Mucosa of descending colon (tissue), 3 donors: ENCODE measurements around the gene ADAM20. TPM values are rescaled to one million over a fixed set of nuclear protein-coding genes. Genes with fewer than 3 reads are reported as not detected.

Experiments
- ATAC-seq: fragments of 200-7000 bp; cut with Tn5 transposase; one replicate; pipeline ENCODE4 v1.9.1; 2020; ENCODE audit warnings: mild to moderate bottlenecking, moderate library complexity
- DNase-seq, 3 donors: peaks; one replicate each; pipeline ENCODE4 v3.0.0-alpha.2; 2020
- H3K36me3 ChIP-seq: fragments of 200-600 bp; one replicate; pipeline ENCODE4 v1.8.0; 2021; ENCODE audit warnings: low read depth, mild to moderate bottlenecking
- H3K4me1 ChIP-seq: fragments of 200-600 bp; one replicate; pipeline ENCODE4 v1.8.0; 2021; ENCODE audit warnings: low read depth, mild to moderate bottlenecking
- H3K4me3 ChIP-seq: fragments of 200-600 bp; one replicate; pipeline ENCODE4 v1.8.0; 2021; ENCODE audit warnings: mild to moderate bottlenecking
- H3K9me3 ChIP-seq: fragments of 200-600 bp; one replicate; pipeline ENCODE4 v1.8.0; 2021; ENCODE audit warnings: mild to moderate bottlenecking
- CTCF ChIP-seq: fragments of 200-600 bp; IDR thresholded peaks from one replicate; pipeline ENCODE4 v1.8.0; 2022; ENCODE audit warnings: antibody characterized with exemption, mild to moderate bottlenecking
- intact Hi-C, 2 donors: fragments of 100-400 bp; cut with DNase I in 1 of 2; cut with micrococcal nuclease in 1 of 2; formaldehyde crosslinking; loops; one replicate each; pipeline versions ENCODE4 v1.11.0 to v1.11.1; 2022; cut with DNase I, micrococcal nuclease
- long read RNA-seq, 2 donors: library from polyadenylated mRNA; unstranded; transcript quantifications; one replicate each; pipeline ENCODE4 v2.0.0, GENCODE V29; 2019 to 2021
- total RNA-seq, 3 donors: library from RNA; stranded (reverse); fragmentation: NEBNext Ultra II Directional in 2 of 3; extraction: Animal tissue kit (Norgen Biotek cat#: 25700) in 2 of 3; gene quantifications; one replicate each; pipeline versions ENCODE4 v1.2.1 to v1.2.4, GENCODE V29; 2021 to 2023
- donor health status: DM: no; HTN: no; CAD: no; lungs with moderate emphysema.
- donor health status: DM: no; HTN: no; CAD: no.
- donor health status: DM: no; HTN: yes; CAD: no.

ADAM20 gene
- total RNA-seq: 1 to 10 TPM in 1 of 3 donors, under 1 TPM in 2; 0.27 to 1.1 (median 0.72) TPM
- long read RNA-seq, donor 1: 0 reads
- long read RNA-seq, donor 2: 0 reads

GRCh38 chr14:70534904-70535303 is at the start of gene ADAM20:
ADAM20 (minus strand) TSS chr14:70535004; CDS start chr14:70524757, 10,247 bp downstream.
- no peaks in the 10 kb centered on the region for H3K36me3 ChIP-seq
- no peak for TF ChIP-seq CTCF
- ATAC-seq (no peak), DNase-seq (no peak)
- peaks cover 6% of the 10 kb centered on the region for H3K9me3 ChIP-seq
- H3K4me3 ChIP-seq: no peak within 1 kb of the TSS
- intact Hi-C loops: no loop called here
- no peaks in the 10 kb centered on the region for H3K4me1 ChIP-seq

GRCh38 chr14:70576891-70577290 is 42.1 kb upstream of the ADAM20 start:
- intact Hi-C loops: no loop called here
- no peak for DNase-seq
- Histone ChIP-seq H3K4me1 (no peaks in the 10 kb centered on the region), H3K36me3 (no peaks in the 10 kb centered on the region), H3K4me3 (no peak overlapping the region), H3K9me3 (no peaks in the 10 kb centered on the region)
- no peak for ATAC-seq
- no peak for TF ChIP-seq CTCF

- intact Hi-C loops: no loop called here
Measured at GRCh38 chr14:70573050-70573449, 38.2 kb upstream of the ADAM20 start.

GRCh38 chr14:70571139-70571538 is 36.3 kb upstream of the ADAM20 start:
- no peak for TF ChIP-seq CTCF
- H3K4me1 ChIP-seq: no peaks in the 10 kb centered on the region
- DNase-seq (no peak), ATAC-seq (no peak)
- H3K36me3 ChIP-seq: no peaks in the 10 kb centered on the region
- H3K9me3 ChIP-seq: peaks cover 3% of the 10 kb centered on the region
- intact Hi-C loops: no loop called here
- H3K4me3 ChIP-seq: no peak overlapping the region

More at GRCh38 chr14:70573050-70573449, 38.2 kb upstream of the ADAM20 start:
- H3K9me3 ChIP-seq: no peaks in the 10 kb centered on the region
- no peak for DNase-seq
- TF ChIP-seq CTCF: no peak
- H3K4me3 ChIP-seq: no peak overlapping the region
- no peak for ATAC-seq
- H3K4me1 ChIP-seq: no peaks in the 10 kb centered on the region
- H3K36me3 ChIP-seq: no peaks in the 10 kb centered on the region

- peak in 1 of 3 donors; percentile 38 for DNase-seq
- Histone ChIP-seq H3K36me3 (no peaks in the 10 kb centered on the region), H3K4me3 (no peak overlapping the region), H3K9me3 (peaks cover 10% of the 10 kb centered on the region), H3K4me1 (no peaks in the 10 kb centered on the region)
- intact Hi-C loops: no loop called here
- peak; percentile 77 for ATAC-seq
- TF ChIP-seq CTCF: no peak
Measured at GRCh38 chr14:70567791-70568190, 33.0 kb upstream of the ADAM20 start.

GRCh38 chr14:70563869-70564268 is 29.1 kb upstream of the ADAM20 start:
- H3K4me3 ChIP-seq: no peak overlapping the region
- DNase-seq (no peak), ATAC-seq (no peak)
- H3K4me1 ChIP-seq: no peaks in the 10 kb centered on the region
- H3K9me3 ChIP-seq: peaks cover 18% of the 10 kb centered on the region
- intact Hi-C loops: no loop called here
- TF ChIP-seq CTCF: no peak
- H3K36me3 ChIP-seq: no peaks in the 10 kb centered on the region
